CD4-positive, alpha-beta T cell treated with Interleukin-2 at 100 ng/mL for 4 hours (primary cell): Measurements from ENCODE around the gene HOXD10.

ENCODE experiments used
- DNase-seq: peaks from one replicate; pipeline ENCODE4 v3.0.0-alpha.2; 2020; ENCODE audit warnings: low spot score

The HOXD10 gene

GRCh38 chr2:176164611-176165369, 48.2 kb downstream of the HOXD10 start:
- DNase-seq: no peak

- no peak for DNase-seq
These were observed 48.9 kb downstream of the HOXD10 start for GRCh38 chr2:176165370-176166050.

GRCh38 chr2:176166272-176166671, 49.7 kb downstream of the HOXD10 start:
- no peak for DNase-seq

- no peak for DNase-seq
These were observed 50.8 kb downstream of the HOXD10 start for GRCh38 chr2:176167398-176167797.

- no peak for DNase-seq
These were observed 52.6 kb downstream of the HOXD10 start for GRCh38 chr2:176169181-176169580.
